HG03045 (cell line): ENCODE measurements around the gene ANKRD28.
A peak's percentile ranks its signal among the peaks of the same experiment; 100 is the strongest.

ENCODE experiments used
- ATAC-seq: cut with Tn5 transposase; IDR thresholded peaks from one replicate; pipeline ENCODE4 v1.9.1; 2021; ENCODE audit warnings: mild to moderate bottlenecking, moderate library complexity; ENCODE audit not compliant: unreplicated experiment

ANKRD28 gene

DNA sequence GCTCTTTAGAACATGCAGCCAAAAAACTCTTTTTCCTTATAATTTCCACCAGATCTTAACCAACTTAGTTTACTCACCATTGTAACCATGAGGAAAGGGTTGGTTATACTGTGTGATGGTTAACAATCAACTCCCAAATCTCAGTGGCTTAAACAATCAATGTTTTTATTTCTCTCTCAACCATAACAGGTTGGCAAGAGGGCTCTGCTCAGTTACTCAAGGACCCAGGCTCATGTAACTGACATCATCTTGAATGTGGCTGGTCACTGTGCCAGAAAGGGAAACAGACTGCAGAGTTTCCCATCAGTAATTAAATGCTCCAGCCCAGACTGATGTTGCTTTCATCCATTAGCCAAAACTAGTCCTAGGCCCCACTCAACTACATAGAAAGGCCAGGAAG, 69.0 kb downstream of the ANKRD28 start:
- ATAC-seq: no peak

DNA sequence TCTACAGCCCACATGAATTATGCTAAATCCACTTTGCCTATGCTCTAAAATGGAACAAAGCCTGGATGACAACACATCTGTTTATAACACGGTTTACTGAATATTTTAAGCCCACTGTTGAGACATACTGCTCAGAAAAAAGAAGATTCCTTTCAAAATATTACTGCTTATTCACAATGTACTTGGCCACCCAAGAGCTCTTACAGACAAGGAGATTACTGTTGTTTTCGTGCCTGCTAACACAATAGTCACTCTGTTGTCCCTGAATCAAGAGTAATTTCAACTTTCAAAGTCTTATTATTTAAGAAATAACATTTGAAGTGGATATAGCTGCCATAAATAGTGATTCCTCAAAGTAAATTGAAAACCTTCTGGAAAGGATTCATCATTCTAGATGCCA, 70.9 kb downstream of the ANKRD28 start:
- ATAC-seq: no peak

DNA sequence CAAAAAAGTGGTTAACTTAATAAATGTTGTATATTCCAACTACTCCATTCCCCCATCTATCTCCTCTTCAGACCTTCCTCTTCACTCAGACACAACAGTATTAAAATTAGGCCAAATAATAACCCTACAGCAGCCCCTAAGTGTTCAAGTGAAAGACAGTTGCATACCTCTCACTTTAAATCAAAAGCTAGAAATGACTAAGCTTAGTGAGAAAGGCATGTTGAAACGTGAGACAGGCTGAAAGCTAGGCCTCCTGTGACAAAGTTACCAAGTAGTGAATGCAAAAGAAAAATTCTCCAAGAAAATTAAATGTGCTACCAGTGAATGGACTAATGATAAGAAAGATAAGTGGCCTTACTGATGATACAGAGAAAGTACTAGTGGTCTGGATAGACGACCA, 71.7 kb downstream of the ANKRD28 start:
- peak; percentile 68 for ATAC-seq

DNA sequence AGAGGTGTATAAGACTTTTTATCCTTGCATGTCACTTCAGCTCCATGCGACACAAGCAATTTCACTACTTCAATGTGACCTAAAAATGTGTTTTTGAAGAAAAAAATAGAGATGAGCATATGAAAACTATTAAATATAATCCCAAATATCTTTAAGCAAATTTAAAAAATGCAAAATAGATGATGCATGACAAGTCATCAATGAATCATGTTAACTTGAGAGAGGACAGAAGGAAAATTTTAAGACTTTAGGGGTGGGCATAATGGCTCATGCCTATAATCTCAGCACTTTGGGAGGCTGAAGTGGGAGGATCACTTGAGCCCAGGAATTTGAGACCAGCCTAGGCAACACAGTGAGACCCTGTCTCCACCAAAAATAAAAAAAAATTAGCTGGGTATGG, 73.3 kb downstream of the ANKRD28 start:
- ATAC-seq: no peak

DNA sequence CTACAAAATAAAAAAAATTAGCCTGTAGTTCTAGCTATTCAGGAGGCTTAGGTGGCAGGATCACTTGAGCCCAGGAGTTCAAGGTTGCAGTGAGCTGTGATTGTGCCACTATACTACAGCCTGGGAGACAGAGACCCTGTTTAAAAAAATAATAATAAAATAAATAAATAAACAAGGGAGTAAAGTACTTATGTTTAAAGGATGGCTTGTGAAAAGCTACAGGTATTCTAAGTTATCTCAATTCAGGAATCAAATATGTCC, 74.2 kb downstream of the ANKRD28 start:
- no peak for ATAC-seq

DNA sequence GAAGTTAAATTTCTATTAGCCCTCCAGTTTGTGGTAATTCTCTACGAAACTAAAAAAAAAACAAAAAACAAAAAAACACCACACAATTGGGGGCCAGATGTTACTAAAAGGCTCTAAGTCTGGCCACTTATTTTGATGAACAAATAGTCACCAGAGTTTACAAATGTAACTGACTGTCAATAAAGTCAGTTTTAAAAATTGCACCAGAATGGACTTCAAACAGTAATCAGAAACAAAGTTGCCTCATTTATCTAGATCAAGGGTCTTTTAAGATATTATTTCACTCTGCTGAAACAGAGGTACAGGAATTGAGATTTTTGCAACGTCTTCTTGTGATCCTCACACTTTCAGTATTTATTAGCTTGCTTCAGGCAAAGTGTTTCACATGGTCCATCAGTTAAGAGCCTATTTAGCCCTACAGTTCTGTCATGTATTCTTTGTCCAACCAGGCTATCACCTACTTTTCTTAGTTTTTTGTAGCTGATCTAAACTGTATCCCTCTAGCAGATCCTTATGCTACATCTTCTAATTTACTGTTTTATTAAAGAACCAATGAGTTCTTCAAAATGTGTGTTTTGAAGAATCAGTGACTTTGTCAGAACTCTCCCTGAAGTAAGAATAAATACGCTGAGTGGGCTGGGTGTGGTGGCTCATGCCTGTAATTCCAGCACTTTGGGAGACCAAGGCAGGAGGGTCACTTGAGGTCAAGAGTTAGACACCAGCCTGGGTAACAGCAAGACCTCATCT, 74.7 kb downstream of the ANKRD28 start:
- ATAC-seq: no peak

DNA sequence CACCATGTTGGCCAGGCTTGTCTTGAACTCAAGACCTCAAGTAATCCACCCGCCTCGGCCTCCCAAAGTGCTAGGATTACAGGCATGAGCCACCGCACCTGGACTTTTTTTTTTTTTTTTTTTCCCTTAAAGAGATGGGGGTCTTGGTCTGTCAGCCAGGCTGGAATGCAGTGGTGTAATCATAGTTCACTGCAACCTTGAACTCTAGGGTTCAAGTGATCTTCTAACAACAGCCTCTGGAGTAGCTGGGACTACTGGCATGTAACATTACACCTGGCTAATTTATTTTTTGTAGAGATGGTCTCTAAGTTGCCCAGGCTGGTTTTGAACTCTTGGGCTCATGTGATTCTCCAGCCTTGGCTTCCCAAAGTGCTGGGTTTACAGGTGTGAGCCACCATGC, 81.6 kb downstream of the ANKRD28 start:
- no peak for ATAC-seq

DNA sequence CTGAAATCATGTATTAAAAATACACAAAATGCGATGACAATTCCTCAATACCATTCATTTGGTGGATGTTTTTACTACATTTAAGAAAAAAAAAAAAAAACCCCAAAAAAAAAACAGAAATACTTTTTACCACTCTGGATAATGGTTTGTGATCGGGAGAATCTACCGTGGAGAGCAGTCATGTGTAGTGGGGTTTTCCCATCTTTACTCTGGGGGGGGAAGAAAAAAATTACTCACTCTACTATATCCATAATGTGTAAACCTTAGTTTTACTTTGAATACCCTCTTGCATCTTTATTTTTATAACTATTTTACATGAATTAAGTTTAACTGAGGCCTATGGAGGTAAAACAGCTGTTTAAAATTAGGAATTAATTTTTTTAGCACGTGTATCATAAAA, 83.3 kb downstream of the ANKRD28 start:
- ATAC-seq: no peak

DNA sequence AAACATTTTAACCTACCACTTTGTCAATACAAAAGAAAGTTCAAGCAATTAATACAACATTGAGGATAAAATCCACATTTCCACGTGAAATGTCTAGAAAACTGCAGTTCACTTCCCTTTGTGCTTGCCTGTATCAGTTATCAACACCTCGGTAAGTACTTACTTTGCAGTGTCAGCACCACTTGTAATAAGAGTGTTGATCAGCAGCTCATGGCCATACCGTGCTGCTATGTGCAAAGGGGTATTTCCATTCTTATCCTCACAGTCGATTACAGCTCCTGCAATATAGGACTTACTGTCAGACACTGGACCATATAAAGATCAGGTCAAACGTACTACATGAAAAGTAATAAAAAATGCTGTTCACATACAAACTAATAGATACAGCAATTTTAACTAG, 84.4 kb downstream of the ANKRD28 start:
- ATAC-seq: no peak

DNA sequence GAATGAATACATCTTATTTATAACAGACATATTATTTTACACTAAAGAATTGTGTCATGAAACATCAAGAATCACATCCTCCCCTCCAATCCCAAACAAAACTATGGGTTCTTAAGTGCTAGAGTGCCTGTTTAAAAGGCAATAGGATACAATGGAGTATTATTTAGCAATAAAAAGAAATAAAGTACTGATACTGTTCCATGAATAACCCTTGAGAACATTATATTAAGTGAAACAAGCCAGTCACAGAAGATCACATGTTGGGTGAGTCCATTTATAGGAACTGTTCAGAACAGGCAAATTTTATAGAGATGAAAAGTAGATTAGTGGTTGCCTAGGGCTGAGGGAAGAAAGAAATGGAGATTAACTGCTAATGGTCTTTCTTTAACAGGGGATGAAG, 86.5 kb downstream of the ANKRD28 start:
- ATAC-seq: no peak

DNA sequence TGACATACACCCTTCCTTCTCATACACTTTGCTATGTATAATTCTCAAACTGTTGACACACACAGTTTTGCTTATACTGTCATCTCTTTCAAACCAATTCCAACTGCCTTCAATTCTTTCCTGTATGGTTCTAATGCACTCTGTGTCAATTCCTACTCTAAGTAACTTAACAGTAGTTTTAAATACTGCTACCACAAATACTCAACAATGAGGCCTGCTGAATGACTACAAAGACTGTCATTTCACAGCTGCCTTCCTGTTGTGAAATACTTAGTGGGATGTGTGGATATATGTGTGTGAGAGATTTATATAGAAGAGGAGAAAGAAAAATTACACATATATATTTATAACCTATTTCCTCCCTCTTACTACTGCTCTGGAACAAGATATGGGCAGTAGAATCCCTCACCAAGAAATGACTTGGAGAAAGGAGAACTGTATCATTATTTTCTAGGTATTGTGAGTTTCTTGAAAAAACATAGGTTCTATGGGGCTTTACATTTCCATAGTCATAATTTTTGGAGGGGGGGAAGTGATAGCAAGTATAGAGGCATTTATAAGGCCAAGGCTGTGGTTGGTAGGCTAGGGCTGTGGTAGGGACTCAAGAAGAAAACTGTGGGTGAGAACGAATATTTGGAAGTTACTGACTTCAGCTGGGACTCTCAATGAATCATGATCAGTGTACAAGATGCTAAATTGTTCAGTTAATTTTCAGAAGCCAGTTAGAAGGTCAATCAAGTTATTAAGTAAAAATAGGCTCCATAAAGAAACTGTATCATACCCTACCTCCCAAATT, 88.7 kb downstream of the ANKRD28 start:
- no peak for ATAC-seq

DNA sequence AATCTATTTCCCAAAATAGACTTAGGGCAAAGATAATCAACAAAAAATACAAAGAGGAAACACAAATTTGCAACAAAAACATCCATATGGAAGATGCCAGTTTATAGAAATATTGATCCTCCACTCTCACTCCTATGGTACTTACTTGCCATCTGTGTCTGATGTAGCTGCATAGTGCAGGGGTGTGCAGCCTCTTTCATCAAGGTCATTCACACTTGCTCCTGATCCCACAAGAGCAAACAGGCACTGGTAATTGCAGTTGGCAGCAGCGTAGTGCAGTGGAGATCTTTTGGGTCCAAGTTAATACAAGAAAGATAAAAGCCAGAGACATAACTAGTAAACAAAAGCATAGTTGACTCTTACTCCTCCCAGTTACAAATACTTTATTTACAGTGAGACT, 90.0 kb downstream of the ANKRD28 start:
- ATAC-seq: no peak

DNA sequence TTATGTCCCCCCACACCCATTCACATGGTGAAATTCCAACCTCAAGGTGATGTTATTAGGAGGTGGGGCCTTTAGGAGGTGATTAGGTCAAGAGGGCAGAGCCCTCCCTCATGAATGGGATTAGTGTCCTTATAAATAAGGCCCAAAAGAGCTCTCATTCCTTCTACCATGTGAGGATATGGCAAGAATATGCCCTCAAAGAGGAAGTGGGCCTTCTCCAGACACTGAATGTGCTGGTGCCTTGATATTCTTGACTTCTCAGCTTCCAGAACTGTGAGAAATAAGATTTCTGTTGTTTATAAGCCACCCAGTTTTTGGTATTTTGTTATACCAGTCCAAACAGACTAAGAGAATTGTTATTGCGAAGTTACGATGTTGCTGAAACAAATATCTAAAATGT, 94.4 kb downstream of the ANKRD28 start:
- no peak for ATAC-seq

DNA sequence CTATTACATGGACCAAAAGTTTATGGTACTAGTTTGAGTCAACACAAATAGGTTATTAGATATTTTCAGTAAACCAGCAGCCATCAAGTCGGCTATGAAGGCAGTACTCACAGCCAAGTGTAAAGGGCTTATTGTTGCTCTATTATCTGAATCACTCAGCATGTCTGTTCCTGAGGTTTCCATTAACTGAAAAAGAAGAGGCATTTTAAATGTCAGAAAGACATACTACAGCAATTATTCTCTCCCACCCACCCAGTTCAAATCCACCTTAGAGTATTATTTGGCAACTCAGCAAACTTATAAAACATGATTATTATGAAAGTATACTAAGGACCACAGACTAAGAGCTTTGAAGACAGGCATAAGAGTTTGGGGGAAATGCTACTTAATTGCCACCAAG, 103.2 kb downstream of the ANKRD28 start:
- no peak for ATAC-seq

DNA sequence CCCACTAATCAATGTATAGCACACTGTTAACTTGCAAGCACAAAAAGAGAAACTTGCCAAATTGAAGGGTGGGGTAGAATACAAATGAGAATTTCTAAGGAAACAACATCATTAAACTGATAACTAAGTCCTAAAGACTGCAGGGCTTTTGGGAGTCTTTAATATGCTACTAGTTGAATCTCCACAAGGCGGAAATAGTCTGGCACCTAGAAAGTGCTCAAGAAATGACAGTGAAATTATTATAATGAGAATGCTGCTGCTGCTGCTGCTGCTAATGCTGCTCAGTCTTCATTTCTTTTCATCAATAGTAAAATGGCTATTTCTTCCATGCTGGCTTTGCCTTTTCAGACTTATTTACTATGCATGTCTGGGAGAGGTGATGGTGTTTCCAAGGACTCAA, 104.4 kb downstream of the ANKRD28 start:
- no peak for ATAC-seq

DNA sequence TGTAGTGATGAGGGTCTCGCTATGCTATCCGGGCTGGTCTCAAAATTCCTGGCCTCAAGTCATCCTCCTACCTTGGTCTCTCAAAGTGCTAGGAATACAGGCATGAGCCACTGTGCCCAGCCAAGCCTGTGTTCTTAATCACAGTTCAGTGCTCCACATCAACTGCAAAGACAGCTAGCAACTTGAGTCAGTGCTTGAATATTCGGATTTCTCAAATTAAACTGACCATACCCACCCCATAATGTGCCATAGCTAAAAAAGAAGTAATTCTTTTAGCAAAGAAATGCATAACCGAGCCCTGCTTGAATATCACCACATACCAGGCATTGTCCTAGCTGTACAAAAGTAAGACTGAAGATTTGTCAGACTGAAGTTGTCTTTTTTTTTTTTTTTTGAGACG, 107.0 kb downstream of the ANKRD28 start:
- no peak for ATAC-seq

DNA sequence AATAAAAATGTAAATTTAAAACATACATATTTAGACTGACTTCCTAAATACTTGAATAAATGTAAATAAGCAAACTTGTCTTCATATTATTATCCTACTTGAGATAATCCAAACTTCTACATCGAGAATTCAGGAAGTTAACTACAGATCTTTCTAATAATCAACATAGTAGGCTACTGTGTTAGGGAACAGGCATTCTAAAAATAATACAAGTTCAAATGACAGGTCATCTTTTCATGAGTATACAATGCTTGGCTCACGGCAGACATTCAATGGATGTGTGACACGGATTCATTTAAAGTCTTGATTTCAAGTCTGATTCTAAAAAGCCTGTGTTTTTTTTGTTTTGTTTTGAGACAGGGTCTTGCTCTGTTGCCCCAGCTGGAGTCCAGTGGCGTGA, 107.5 kb downstream of the ANKRD28 start:
- no peak for ATAC-seq

DNA sequence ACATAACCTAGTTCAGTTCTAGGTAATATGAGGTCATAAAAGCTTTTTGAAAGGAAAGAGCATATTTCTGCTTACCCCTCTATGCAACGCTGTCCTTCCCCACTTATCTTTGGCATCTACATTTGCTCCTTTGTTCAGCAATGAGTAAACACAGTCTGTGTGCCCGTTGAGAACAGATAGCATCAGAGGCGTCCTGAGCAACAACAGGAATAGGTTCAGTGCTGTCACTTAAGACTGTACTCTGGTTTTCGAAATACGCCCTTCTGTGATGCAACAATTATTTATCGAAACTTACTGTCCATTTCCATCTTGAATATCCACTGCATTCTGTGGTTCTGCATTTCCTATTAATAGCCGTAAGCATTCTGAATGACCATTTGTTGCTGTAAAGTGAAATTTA, 111.9 kb downstream of the ANKRD28 start:
- no peak for ATAC-seq

DNA sequence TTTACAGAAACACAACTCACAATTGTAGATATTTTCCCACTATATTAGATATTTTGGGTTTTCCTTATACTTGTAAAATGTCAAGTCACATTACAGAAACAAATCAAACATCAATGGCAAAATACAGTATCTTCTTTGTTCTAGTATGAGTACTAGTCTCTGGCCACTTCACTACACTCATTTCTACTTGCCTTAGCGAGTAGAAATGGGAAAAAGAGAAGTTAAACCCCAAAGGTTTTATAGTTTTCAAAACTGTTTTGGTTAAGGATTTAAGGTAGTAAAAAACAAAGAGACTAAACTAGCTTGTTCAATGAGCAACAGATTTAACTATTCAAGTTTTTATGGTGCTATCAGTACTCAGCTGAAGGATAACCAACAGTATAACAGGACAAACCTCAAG, 114.5 kb downstream of the ANKRD28 start:
- ATAC-seq: no peak

DNA sequence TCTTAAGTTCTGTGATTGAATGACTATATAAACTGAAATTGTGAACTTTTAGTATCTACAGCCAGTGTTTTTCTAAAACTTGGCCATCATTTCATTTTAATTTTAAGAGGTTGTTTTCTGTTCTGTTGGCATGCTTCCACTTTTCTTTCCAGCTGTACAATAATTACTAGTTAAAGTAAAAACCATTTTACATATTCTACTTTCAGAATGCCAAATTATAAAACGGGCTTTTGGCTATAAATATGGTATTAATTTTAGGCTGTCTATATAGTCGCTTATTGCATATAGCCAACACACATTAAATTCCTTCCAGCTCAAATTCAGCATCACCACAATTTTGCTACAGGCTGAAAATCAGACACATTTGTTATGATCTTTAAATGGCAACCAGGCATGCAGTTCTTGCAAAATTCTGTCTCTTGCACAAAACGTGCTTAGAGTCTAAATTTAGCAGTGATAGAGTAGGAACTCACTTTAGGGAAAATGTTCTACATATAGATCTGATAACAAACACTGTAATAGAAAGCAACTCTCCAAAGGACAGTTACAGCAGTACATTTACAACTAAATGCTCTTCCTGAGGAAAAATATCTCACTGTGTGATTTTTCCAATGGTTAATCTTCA, 115.1 kb downstream of the ANKRD28 start:
- ATAC-seq: no peak

DNA sequence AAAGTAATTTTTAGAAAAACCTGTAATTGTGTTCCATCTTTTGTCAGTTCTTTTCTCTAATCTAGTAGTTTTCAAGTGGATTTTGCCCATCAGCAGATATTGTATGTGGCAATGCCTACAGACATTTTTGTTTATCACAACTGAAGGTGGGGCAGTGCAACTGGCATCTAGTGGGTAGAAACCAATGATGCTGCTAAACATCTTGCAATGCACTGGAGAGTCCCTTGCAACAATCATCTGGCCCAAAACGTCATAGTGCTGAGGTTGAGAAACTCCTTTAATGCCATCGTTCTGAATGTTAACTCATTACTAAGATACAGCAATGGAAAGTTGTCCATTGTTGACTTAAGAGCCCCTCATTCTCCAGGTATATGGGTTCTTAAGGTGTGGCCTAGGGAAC, 116.1 kb downstream of the ANKRD28 start:
- ATAC-seq: no peak

DNA sequence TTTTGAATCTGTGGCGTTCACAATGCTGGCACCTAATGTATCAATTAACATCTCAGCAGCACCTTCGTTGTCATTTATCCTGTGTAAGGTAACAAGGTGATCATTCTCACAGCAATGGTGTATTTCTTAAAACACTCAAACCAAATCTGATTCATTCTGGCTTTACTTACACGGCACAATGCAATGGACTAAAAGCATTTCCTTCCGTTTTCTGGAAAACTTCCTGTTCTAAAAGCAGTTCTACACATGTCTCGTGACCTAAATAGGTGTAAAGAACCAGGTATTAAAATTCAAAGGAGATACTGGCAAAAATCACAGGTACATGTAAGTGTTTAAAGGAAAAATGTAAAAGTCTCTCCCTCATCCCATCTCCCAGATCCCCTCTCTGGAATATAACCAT, 118.5 kb downstream of the ANKRD28 start:
- no peak for ATAC-seq
